Measurements from ENCODE around the gene PHC2. TPM values are rescaled to one million over a fixed set of nuclear protein-coding genes. Genes with fewer than 3 reads are reported as not detected.

The PHC2 gene
- total and polyA plus RNA-seq, 2 of the 13 experiments (the other 11 are each of a cell fraction or from before 2014, with no cell fraction given): 52.5 to 84.9 TPM

DNA sequence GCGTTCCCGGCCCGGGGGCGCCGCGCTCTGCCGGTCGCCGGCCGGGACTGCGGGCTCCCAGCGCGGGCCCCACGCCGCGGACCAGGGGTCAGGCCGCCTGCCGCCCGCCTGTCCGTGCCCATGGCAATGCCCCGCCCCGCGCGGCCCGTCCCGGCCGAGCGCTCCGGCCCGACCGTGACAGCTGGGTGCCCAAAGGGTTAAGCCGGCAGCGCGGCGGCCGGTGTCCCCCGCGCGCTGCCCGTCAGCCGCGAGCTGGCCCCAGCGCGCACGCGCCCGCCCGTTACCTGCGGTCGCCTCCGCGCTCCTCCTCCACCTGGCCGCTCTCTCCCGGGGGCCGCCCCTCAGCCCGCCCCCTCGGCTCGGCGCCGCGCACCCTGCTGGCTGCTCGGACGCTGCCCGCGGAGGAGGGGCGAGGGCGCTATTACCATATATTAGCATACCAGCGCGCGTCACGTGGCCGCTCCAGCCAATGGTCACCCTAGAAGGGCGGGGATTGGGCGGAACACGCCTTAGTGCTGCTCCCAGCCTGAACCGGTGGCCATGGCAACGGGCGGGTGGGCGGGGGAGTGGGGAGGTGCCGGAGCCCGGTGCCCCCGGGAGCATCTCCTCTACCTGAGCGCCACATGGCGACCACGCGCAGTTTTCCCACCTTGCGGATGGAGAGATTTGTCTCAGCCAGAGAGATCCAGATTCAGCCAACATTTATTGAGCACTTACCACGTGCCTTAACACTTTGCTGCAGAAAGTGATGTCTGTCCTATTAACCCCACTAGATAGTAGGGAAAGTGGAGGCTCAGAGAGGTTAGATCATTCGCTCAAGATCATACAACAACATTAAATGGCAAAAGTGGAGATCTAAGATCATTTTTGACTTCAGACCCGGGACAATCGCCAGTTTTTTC is at the start of gene PHC2 (continued):
- TF ChIP-seq, protein P1, sequence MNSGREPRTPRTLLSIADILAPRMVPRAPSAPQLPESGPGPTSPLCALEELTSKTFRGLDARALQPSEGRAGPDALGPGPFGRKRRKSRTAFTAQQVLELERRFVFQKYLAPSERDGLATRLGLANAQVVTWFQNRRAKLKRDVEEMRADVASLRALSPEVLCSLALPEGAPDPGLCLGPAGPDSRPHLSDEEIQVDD (CRISPR knock-in tag; IDR thresholded peaks at IDR 0.05; ENCODE audit: borderline replicate concordance): no peak
- TF ChIP-seq, protein P2, sequence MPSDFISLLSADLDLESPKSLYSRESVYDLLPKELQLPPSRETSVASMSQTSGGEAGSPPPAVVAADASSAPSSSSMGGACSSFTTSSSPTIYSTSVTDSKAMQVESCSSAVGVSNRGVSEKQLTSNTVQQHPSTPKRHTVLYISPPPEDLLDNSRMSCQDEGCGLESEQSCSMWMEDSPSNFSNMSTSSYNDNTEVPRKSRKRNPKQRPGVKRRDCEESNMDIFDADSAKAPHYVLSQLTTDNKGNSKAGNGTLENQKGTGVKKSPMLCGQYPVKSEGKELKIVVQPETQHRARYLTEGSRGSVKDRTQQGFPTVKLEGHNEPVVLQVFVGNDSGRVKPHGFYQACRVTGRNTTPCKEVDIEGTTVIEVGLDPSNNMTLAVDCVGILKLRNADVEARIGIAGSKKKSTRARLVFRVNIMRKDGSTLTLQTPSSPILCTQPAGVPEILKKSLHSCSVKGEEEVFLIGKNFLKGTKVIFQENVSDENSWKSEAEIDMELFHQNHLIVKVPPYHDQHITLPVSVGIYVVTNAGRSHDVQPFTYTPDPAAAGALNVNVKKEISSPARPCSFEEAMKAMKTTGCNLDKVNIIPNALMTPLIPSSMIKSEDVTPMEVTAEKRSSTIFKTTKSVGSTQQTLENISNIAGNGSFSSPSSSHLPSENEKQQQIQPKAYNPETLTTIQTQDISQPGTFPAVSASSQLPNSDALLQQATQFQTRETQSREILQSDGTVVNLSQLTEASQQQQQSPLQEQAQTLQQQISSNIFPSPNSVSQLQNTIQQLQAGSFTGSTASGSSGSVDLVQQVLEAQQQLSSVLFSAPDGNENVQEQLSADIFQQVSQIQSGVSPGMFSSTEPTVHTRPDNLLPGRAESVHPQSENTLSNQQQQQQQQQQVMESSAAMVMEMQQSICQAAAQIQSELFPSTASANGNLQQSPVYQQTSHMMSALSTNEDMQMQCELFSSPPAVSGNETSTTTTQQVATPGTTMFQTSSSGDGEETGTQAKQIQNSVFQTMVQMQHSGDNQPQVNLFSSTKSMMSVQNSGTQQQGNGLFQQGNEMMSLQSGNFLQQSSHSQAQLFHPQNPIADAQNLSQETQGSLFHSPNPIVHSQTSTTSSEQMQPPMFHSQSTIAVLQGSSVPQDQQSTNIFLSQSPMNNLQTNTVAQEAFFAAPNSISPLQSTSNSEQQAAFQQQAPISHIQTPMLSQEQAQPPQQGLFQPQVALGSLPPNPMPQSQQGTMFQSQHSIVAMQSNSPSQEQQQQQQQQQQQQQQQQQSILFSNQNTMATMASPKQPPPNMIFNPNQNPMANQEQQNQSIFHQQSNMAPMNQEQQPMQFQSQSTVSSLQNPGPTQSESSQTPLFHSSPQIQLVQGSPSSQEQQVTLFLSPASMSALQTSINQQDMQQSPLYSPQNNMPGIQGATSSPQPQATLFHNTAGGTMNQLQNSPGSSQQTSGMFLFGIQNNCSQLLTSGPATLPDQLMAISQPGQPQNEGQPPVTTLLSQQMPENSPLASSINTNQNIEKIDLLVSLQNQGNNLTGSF (CRISPR knock-in tag; IDR thresholded peaks at IDR 0.05): no peak
- TF ChIP-seq NR3C1 (CRISPR knock-in tag; IDR thresholded peaks at IDR 0.05) (no peak), MAFK (conservative IDR thresholded peaks at IDR 0.05 in 1 of 2, IDR thresholded peaks at IDR 0.05 in 1 of 2; ENCODE audit: low read length in 2 of 2) (no peak), ZNF720 (CRISPR knock-in tag; IDR thresholded peaks at IDR 0.05) (no peak), SYNCRIP (IDR thresholded peaks at IDR 0.05; ENCODE audit: insufficient read depth, low read depth, low read length) (no peak), ZNF34 (CRISPR knock-in tag; IDR thresholded peaks at IDR 0.05; ENCODE audit: borderline replicate concordance) (no peak), ZBTB10 (CRISPR knock-in tag; IDR thresholded peaks at IDR 0.05; ENCODE audit: borderline replicate concordance) (no peak), HMG20B (CRISPR knock-in tag; conservative IDR thresholded peaks at IDR 0.05) (no peak), ZNF687 (CRISPR knock-in tag; IDR thresholded peaks at IDR 0.05) (peak; percentile 16; the same call in 1 of the 2 replicates), ZNF83 (CRISPR knock-in tag; IDR thresholded peaks at IDR 0.05; ENCODE audit: borderline replicate concordance) (no peak), ZNF512 (CRISPR knock-in tag; IDR thresholded peaks at IDR 0.05) (no peak), ZNF326 (CRISPR knock-in tag; IDR thresholded peaks at IDR 0.05; ENCODE audit: borderline replicate concordance) (no peak)

Measured in HepG2 (cell line).